GM12872 (cell line): ENCODE results near the gene PDC.

Experiments
- TF ChIP-seq, protein P1 (sequence below): IDR thresholded peaks from 3 replicates; pipeline ENCODE4 v1.5.1; 2011; ENCODE audit warnings: low read depth, mild to moderate bottlenecking, low read length, moderate library complexity; ENCODE audit not compliant: insufficient read depth

PDC gene

DNA sequence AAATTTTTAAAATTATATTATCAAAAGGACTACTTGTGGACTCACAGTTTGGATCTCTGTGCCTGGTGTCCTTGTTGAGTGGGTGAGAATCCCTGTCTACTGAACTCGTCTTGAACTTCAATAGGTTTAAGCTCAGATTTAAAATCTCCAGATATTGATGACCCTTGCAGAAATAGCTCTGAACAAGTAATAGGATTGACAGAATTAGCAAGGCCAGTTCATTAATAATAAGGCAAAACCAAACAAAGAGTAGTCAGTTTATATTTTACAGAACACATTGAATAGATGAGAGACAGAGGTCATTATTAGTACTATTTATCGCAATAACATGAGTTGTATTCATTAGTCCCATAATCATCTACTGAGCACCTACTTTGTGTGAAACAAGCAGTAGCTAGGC lies at the start of gene PDC:
PDC (minus strand) TSS at position 101 of the 400 bp plus-strand sequence. CDS start 11,655 bp downstream, outside the sequence.
- TF ChIP-seq, protein P1, sequence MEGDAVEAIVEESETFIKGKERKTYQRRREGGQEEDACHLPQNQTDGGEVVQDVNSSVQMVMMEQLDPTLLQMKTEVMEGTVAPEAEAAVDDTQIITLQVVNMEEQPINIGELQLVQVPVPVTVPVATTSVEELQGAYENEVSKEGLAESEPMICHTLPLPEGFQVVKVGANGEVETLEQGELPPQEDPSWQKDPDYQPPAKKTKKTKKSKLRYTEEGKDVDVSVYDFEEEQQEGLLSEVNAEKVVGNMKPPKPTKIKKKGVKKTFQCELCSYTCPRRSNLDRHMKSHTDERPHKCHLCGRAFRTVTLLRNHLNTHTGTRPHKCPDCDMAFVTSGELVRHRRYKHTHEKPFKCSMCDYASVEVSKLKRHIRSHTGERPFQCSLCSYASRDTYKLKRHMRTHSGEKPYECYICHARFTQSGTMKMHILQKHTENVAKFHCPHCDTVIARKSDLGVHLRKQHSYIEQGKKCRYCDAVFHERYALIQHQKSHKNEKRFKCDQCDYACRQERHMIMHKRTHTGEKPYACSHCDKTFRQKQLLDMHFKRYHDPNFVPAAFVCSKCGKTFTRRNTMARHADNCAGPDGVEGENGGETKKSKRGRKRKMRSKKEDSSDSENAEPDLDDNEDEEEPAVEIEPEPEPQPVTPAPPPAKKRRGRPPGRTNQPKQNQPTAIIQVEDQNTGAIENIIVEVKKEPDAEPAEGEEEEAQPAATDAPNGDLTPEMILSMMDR, result no peak

DNA sequence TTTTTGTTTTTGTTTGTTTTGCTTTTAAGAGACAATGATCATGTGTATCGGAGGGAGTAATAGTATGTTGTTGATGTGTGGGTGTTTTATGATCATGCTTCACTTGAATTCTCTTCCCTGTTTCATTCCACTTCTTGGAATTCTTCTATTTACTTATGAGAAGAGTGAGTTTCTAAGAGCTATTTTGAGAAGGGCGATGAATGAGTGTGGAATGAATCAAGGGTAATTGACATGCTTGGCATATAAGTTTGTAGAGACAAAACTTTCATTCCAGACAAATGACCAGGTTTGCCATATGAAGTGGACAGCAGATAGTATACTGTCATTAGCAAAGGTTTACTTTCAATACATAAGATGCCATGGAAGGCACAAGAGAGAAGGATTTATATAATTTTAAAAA lies 42.3 kb upstream of the PDC start:
- TF ChIP-seq, protein P1, result no peak

DNA sequence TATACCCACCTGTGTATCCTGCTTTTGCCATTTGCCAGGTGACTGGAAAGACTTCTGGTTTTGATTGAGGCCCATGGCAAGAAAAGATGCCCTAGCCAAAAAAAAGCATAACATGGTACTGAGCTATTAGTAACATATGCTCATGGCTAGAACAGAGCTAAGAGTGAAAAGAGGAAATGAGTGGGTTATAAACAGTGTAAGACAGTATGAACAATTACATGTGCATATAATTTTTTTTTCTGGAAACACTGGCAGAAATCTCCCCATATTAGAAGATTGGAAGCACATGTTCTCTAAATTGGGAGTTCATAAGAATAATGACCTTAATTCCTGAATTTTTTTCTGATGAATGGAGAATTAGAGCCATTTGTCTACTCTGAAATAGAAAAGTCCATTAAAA lies 41.2 kb upstream of the PDC start:
- TF ChIP-seq, protein P1, result no peak

DNA sequence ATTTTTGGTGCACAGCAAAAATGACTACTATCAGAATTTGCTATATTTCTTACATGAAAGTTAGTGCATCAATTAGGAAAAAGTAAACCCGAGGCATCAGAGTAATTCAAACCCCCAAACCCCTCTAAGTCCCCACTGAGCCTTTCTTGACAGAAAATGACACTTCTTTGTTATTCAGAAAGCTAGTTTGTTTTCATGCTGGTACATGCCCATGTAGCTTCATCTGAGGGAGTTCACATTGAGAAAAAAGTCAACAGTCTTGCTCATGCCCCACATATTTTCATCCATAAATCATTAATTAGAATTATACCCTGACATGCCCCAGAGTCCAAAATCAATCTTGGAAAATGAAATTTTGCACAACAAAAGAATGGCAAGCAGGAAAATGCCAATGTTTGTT lies 39.9 kb upstream of the PDC start:
- TF ChIP-seq, protein P1, result no peak

DNA sequence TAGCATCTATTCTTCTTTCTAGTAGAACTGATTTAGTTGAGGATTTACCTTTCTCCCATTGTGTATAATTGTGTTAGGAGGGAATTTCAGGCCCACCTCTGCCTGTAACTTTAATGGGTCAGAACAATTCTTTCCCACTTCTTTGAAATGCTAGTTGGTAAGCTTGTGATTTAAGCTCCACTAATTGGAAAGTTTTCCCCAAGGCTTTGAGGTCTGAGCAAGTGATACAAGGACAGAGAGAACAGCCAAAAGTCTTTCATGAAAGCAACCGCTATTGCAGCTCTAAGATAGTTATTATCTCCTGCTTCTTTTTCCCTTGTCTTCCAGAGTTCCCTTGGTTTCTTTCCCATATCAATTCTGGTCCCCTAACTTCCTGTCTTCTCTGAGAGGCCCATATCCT lies 38.7 kb upstream of the PDC start:
- TF ChIP-seq, protein P1, result no peak

DNA sequence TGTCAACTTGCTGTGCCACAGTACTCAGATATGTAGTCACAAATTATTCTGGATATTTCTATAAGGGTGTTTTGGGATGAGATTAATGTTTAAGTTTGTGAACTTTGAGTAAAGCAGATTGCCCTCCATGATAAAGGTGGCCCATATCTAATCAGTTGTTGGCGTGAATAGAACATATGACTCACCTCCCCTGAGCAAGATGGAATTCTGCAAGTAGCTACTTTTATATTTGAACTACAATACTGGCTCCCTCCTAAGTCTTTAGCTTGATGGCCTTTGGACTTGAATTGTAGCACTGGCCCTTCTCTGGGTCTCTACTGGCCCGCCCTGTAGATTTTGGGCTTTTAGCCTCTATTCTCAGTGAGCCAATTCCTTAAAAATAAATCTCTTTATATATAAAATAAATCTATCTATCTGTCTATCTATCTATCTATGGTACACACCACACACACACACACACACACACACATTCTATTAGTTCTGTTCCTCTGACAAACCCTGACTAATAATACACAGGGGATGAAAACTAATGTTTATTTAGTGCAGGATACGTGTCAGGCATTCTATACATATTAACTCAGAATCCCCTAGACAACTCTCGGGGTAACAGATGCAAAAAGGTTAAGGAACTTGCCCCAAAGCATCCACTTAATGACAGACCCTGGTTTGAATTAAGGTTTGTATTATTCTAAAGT lies 37.9 kb upstream of the PDC start:
- TF ChIP-seq, protein P1, result no peak

DNA sequence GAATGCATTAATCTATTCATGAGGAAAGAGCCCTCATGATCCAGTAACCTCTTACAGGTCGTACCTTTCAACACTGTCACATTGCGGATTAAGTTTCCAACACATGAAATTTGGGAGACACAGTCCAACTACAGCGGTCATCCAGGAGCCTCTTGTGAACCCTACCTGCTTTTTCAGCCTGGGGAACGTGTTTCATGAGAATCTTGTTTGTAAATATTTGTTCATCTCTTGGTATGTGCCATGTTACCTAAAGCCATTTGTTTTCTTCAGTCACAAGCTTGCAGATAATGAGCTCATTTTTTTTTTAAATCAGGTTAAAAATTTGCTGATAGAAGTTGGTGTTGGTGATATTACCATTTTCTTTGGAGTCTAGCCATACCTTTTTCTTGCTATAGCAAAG lies 37.2 kb upstream of the PDC start:
- TF ChIP-seq, protein P1, result no peak

DNA sequence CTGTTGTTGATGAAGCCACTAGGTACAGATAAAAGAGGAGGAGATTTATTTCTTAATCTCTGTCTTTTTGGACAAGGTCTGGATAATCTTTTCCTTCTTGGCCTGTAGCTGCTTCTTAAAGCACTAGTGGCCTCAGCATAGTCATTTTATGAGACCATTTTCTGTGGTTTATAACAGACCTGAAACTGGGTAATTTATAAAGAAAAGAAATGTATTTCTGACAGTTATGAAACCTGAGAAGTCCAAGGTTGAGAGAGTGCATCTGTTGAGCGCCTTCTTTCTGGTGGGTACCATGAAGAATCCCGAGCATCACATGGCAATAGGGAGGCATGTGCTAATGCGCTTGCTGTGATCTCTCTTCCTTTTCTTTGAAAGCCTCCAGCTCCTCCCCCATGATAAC lies 36.7 kb upstream of the PDC start:
- TF ChIP-seq, protein P1, result no peak
